Neural progenitor cell (in vitro differentiated cells): ENCODE data around the gene KLHL26. TPM values are rescaled to one million over a fixed set of nuclear protein-coding genes. Genes with fewer than 3 reads are reported as not detected.

Experiments
- DNase-seq: peaks from one replicate; pipeline ENCODE4 v3.0.0-alpha.2; 2016; ENCODE audit warnings: low spot score
- H2AFZ ChIP-seq: fragments of 200-600 bp; sonication (generic); replicated peaks from 2 replicates; pipeline ENCODE4 v1.6.1; 2016; ENCODE audit warnings: antibody characterized with exemption
- H3F3A ChIP-seq: fragments of 200-600 bp; sonication (generic); 2 replicates; pipeline ENCODE4 v1.6.1; 2016; ENCODE audit warnings: antibody characterized with exemption, low read depth
- H3K27ac ChIP-seq: fragments of 200-600 bp; sonication (generic); 2 replicates; pipeline ENCODE4 v1.5.1; 2016; ENCODE audit warnings: mild to moderate bottlenecking
- H3K27me3 ChIP-seq: fragments of 200-600 bp; sonication (generic); 2 replicates; pipeline ENCODE4 v1.6.1; 2016; ENCODE audit warnings: mild to moderate bottlenecking, moderate library complexity
- H3K36me3 ChIP-seq: fragments of 200-600 bp; sonication (generic); 2 replicates; pipeline ENCODE4 v1.5.1; 2016
- H3K4me1 ChIP-seq: fragments of 200-600 bp; sonication (generic); 2 replicates; pipeline ENCODE4 v1.6.1; 2016; ENCODE audit warnings: mixed run types
- H3K4me2 ChIP-seq: fragments of 200-600 bp; sonication (generic); 2 replicates; pipeline ENCODE4 v1.6.1; 2016
- H3K4me3 ChIP-seq: fragments of 200-600 bp; sonication (generic); 2 replicates; pipeline ENCODE4 v1.5.1; 2016
- H3K79me2 ChIP-seq: fragments of 200-600 bp; sonication (generic); 2 replicates; pipeline ENCODE4 v1.6.1; 2016; ENCODE audit warnings: low read depth
- H3K9ac ChIP-seq: fragments of 200-600 bp; sonication (generic); 2 replicates; pipeline ENCODE4 v1.6.1; 2016
- H3K9me3 ChIP-seq: fragments of 200-600 bp; sonication (generic); 2 replicates; pipeline ENCODE4 v1.5.1; 2016; ENCODE audit warnings: low read depth
- H4K20me1 ChIP-seq: fragments of 200-600 bp; sonication (generic); 2 replicates; pipeline ENCODE4 v1.6.1; 2016; ENCODE audit warnings: low read depth
- H3K27ac Mint-ChIP-seq: 3 replicates; pipeline ENCODE4 v1.8.0; 2021; ENCODE audit warnings: mixed read lengths
- H3K27me3 Mint-ChIP-seq: 2 replicates; pipeline ENCODE4 v1.8.0; 2022; ENCODE audit warnings: low read depth, mild to moderate bottlenecking, inconsistent platforms, moderate library complexity, mixed read lengths; ENCODE audit not compliant: insufficient read depth
- H3K36me3 Mint-ChIP-seq: 3 replicates; pipeline ENCODE4 v1.8.0; 2021; ENCODE audit warnings: mixed read lengths
- H3K4me1 Mint-ChIP-seq: 3 replicates; pipeline ENCODE4 v1.8.0; 2021; ENCODE audit warnings: mixed read lengths
- H3K4me3 Mint-ChIP-seq: 3 replicates; pipeline ENCODE4 v1.8.0; 2021; ENCODE audit warnings: mild to moderate bottlenecking, moderate library complexity, mixed read lengths
- H3K9me3 Mint-ChIP-seq: 3 replicates; pipeline ENCODE4 v1.8.0; 2020; ENCODE audit warnings: mixed read lengths
- EZH2 ChIP-seq: fragments of 200-600 bp; sonication (generic); IDR thresholded peaks from 2 replicates; pipeline ENCODE4 v1.6.1; 2017; ENCODE audit warnings: antibody characterized with exemption, mild to moderate bottlenecking, moderate library complexity
- EZH2phosphoT487 ChIP-seq: fragments of 200-600 bp; sonication (generic); IDR thresholded peaks from 2 replicates; pipeline ENCODE4 v1.6.1; 2017; ENCODE audit warnings: antibody characterized with exemption
- total RNA-seq: library from RNA; depleted of rRNA; stranded (reverse); fragments of >200 nt; gene quantifications from 2 replicates; pipeline ENCODE4 v1.2.3, GENCODE V29; 2015; ENCODE audit warnings: low replicate concordance
- TF ChIP-seq, protein P1 (sequence below): fragments of 200-600 bp; sonication (generic); IDR thresholded peaks from 2 replicates; pipeline ENCODE4 v1.5.1; 2017; ENCODE audit warnings: antibody characterized with exemption, mild to moderate bottlenecking

The KLHL26 gene
- total RNA-seq, 1 donor from 2014 or later: 5.8 TPM

GRCh38 chr19:18670312-18670711, 33.5 kb downstream of the KLHL26 start:
- H3K4me3 Mint-ChIP-seq: no peak overlapping the region
- H3K27me3 ChIP-seq: no peaks in the 10 kb centered on the region
- H4K20me1 ChIP-seq: no peaks in the 10 kb centered on the region
- H3K4me2 ChIP-seq: no peak overlapping the region
- H3K9me3 Mint-ChIP-seq: no peaks in the 10 kb centered on the region
- H3K4me3 ChIP-seq: no peak overlapping the region
- no peak overlapping the region for H2AFZ ChIP-seq
- DNase-seq: no peak
- H3K27ac Mint-ChIP-seq: no peak overlapping the region
- H3K4me1 Mint-ChIP-seq: peaks cover 8% of the 10 kb centered on the region
- TF ChIP-seq EZH2phosphoT487: no peak
- TF ChIP-seq, protein P1, sequence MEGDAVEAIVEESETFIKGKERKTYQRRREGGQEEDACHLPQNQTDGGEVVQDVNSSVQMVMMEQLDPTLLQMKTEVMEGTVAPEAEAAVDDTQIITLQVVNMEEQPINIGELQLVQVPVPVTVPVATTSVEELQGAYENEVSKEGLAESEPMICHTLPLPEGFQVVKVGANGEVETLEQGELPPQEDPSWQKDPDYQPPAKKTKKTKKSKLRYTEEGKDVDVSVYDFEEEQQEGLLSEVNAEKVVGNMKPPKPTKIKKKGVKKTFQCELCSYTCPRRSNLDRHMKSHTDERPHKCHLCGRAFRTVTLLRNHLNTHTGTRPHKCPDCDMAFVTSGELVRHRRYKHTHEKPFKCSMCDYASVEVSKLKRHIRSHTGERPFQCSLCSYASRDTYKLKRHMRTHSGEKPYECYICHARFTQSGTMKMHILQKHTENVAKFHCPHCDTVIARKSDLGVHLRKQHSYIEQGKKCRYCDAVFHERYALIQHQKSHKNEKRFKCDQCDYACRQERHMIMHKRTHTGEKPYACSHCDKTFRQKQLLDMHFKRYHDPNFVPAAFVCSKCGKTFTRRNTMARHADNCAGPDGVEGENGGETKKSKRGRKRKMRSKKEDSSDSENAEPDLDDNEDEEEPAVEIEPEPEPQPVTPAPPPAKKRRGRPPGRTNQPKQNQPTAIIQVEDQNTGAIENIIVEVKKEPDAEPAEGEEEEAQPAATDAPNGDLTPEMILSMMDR: no peak
- no peaks in the 10 kb centered on the region for H3K4me1 ChIP-seq
- H3K27me3 Mint-ChIP-seq: peaks cover 2% of the 10 kb centered on the region
- H3F3A ChIP-seq: peaks cover 7% of the 10 kb centered on the region
- H3K9ac ChIP-seq: no peak overlapping the region
- no peak overlapping the region for H3K27ac ChIP-seq
- H3K36me3 Mint-ChIP-seq: peaks cover 5% of the 10 kb centered on the region
- no peaks in the 10 kb centered on the region for H3K9me3 ChIP-seq
- no peaks in the 10 kb centered on the region for H3K36me3 ChIP-seq
- H3K79me2 ChIP-seq: no peaks in the 10 kb centered on the region

GRCh38 chr19:18671303-18672043, 34.6 kb downstream of the KLHL26 start:
- peaks cover 2% of the 10 kb centered on the region for H3K27me3 Mint-ChIP-seq
- no peaks in the 10 kb centered on the region for H4K20me1 ChIP-seq
- no peaks in the 10 kb centered on the region for H3K79me2 ChIP-seq
- no peaks in the 10 kb centered on the region for H3K27me3 ChIP-seq
- no peak overlapping the region for H2AFZ ChIP-seq
- H3K4me3 ChIP-seq: no peak overlapping the region
- TF ChIP-seq EZH2phosphoT487 (no peak), EZH2 (no peak)
- TF ChIP-seq, protein P1: no peak
- no peak overlapping the region for H3K4me3 Mint-ChIP-seq
- no peaks in the 10 kb centered on the region for H3K9me3 ChIP-seq
- no peak overlapping the region for H3K27ac ChIP-seq
- no peaks in the 10 kb centered on the region for H3K4me1 ChIP-seq
- peaks cover 7% of the 10 kb centered on the region for H3F3A ChIP-seq
- peaks cover 9% of the 10 kb centered on the region for H3K4me1 Mint-ChIP-seq
- no peak overlapping the region for H3K4me2 ChIP-seq
- no peaks in the 10 kb centered on the region for H3K9me3 Mint-ChIP-seq
- H3K36me3 ChIP-seq: no peaks in the 10 kb centered on the region
- H3K27ac Mint-ChIP-seq: no peak overlapping the region
- no peak for DNase-seq
- H3K36me3 Mint-ChIP-seq: peaks cover 5% of the 10 kb centered on the region
- no peak overlapping the region for H3K9ac ChIP-seq

- H2AFZ ChIP-seq: no peak overlapping the region
- TF ChIP-seq, protein P1: no peak
- no peak for TF ChIP-seq EZH2phosphoT487
- TF ChIP-seq EZH2: no peak
- H3K9me3 ChIP-seq: no peaks in the 10 kb centered on the region
- no peak overlapping the region for H3K4me3 ChIP-seq
- H3K4me1 Mint-ChIP-seq: peaks cover 15% of the 10 kb centered on the region
- no peaks in the 10 kb centered on the region for H3K9me3 Mint-ChIP-seq
- H3K27me3 ChIP-seq: no peaks in the 10 kb centered on the region
- H3K36me3 Mint-ChIP-seq: peaks cover 5% of the 10 kb centered on the region
- no peaks in the 10 kb centered on the region for H3K79me2 ChIP-seq
- H3K36me3 ChIP-seq: no peaks in the 10 kb centered on the region
- H3K9ac ChIP-seq: no peak overlapping the region
- no peak overlapping the region for H3K27ac Mint-ChIP-seq
- H4K20me1 ChIP-seq: no peaks in the 10 kb centered on the region
- no peaks in the 10 kb centered on the region for H3K4me1 ChIP-seq
- H3K4me3 Mint-ChIP-seq: no peak overlapping the region
- H3F3A ChIP-seq: peaks cover 8% of the 10 kb centered on the region
- H3K4me2 ChIP-seq: no peak overlapping the region
- peaks cover 2% of the 10 kb centered on the region for H3K27me3 Mint-ChIP-seq
- H3K27ac ChIP-seq: no peak overlapping the region
- no peak for DNase-seq
These were observed 35.2 kb downstream of the KLHL26 start for GRCh38 chr19:18672044-18672451.
